GM21619 (cell line): ENCODE results near the gene TMEM255B.

ENCODE experiments used
- ATAC-seq: cut with Tn5 transposase; IDR thresholded peaks from one replicate; pipeline ENCODE4 v1.9.1; 2021; ENCODE audit not compliant: unreplicated experiment

TMEM255B gene

DNA sequence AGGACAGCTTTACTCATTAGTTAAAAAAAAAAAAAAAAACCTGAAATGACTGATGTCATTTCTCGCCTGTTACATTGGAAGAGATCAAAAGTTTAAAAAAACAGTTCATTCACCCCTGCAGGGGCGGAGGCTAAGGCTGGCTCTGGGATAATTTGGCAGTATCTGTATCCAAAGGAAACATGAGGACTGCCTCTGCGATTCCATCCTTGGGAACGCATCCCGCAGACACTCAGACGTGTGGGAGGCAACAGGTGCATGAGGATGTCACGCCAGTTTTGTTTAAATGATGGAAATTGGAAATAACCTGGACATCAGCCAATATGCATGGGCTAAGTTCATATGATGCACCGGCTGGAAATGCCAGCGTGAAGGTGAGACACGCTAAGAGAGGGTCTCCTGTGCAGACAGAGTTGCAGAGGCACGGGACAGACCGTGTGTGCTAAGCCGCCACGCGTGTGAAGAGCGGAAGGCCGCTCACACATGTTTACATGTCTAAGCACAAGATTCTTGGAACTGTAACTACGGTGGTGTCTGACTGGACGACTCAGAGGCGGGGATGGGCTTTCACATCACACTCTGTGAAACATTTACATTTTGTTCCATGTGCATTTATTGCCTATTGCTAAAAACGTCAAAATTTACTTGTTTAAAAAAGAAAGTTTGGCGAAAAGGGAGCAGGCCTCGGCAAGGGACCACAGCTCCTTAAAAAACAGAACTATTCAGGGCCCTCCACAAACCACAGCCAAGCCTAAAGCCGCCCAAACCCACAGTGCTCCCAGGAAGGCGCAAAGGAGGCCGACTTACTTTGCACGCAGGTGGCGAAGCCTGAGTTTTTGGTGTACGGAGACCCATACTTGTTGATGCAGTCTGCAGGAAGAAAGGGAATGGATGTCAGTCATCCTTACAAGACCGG is 87.0 kb downstream of the TMEM255B start:
- no peak for ATAC-seq

- ATAC-seq, result no peak
Observed at GRCh38 chr13:113846636-113847318, 87.8 kb downstream of the TMEM255B start.

GRCh38 chr13:113848020-113848419 is 89.0 kb downstream of the TMEM255B start:
- no peak for ATAC-seq

GRCh38 chr13:113848431-113849260 is 89.6 kb downstream of the TMEM255B start:
- ATAC-seq, result no peak

GRCh38 chr13:113849546-113849945 is 90.5 kb downstream of the TMEM255B start:
- ATAC-seq, result no peak

DNA sequence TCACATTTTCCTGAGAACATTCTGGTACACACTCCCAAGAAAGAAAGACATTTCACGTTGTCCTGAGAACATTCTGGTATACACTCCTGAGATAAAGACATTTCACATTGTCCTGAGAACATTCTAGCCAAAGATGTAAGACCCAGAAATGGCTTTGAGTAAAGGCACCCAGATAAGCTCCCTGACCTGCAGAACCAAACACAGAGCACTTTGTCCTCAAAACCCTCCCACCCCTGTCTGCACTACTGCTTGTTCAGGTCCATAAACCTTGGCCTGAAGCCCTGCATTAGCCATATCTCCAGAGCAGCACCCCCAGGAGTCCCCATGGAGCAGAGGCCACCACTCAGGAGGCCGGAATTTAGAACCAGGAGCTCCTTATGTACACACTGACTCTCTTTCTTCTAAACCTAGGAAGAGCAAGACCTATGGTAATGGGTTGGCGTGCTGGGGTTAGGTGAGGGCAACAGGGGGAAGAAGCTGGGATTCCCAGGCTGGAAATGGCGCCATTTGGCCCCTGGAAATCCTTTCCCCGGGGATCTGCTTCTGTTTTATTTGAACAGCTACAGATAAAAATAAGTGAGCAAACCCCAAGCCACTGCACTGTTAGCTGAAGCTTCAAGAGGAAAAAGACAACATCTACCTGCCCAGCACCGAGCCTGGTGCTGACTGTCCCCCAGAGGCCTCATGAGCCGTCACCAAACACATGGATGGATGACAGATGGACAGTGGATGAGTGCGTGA is 91.1 kb downstream of the TMEM255B start:
- no peak for ATAC-seq

- ATAC-seq, result no peak
Observed at GRCh38 chr13:113850722-113851479, 91.9 kb downstream of the TMEM255B start.

DNA sequence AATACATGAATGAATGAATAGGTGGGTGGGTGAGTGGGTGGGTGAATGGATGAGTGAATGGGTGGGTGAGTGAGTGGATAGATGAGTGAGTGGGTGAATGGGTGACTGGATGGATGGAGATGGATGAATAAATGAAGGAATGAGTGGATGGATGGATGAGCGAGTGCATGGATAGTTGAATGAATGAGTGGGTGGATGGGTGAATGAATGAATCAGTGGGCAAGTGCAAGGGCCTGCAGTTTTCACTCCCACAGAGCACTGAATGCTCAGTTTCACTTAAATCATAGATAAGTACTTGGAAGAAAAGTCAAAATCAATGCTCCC is 92.4 kb downstream of the TMEM255B start:
- no peak for ATAC-seq

DNA sequence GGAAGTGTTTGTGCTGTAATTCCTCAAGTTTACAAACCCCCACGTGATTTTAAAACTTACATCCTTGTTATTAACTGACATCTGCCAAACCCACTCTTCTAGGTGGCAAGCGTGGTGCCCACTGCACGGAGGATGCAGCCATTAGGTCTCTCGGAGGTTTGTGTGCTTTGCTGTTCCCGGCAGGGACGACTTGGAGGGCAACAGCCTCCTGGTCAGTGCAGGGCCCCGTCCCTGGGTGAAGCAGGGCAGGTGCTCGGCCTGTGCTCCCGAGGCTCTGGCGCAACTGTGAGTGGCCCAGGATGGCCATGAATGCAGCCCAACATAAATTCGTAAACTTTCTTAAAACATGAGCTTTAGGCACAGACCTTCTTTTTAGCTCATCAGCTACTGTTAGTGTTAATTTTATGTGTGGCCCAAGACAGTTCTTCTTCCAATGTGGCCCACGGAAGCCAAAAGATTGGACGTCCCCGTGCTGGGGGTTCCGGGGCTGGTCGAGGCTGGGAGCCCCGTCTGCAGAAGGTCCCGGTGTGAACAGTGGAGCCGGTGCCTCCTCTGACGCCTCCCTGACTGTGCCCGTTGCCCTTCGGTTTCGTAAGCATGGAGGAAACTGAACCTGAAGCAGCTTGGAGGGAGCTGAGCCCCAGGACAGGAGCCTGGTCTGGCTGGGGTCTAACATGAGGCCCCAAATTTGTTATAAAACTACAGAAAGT is 93.0 kb downstream of the TMEM255B start:
- ATAC-seq, result no peak

DNA sequence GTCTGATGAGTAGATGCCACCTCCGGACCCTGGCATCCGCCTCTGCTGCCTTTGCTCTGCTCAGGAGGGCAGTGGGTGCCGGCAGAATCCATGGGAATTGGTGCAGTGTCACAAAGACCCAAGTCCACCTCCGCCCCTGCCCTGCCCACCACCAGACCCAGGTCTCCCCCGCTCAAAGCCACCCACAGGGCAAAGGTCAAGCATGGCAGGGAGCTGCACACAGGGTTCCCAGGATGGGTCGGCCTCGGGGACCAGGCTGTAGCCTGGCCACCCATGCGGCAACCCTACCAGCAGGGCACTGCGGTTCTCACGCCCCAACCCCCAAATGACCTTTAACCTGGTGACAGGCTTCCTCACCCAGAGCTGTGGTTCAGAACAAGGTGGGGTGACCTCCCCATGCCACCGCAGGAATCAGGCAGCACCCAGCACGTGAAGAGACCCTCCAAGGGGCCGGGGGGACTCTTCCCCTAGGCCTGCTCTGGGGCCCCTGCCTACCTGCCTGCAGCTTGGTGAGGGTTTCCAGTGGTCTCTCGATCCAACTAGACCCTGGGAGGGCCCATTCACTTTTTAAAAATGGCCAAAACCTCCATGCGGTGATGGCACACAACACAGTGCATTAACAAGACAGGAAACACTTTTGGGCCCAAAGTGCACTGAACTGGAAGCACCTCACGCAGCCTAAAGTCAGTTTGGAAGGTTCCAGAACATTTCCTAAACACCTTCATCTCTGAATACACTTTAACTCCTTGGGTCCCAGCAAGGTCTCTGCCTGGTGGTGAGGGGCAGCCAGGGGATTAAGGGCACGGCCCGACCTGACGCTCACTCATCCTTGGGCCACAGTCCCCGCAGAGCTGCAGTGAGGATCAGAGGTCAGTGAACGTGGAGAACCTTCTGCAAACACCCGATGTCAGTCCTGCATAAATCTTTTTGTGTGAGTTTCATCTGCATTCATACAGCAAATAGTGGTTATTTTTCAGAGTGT is 93.8 kb downstream of the TMEM255B start:
- ATAC-seq, result no peak

GRCh38 chr13:113853518-113854237 is 94.7 kb downstream of the TMEM255B start:
- ATAC-seq, result no peak

GRCh38 chr13:113854238-113855011 is 95.4 kb downstream of the TMEM255B start:
- no peak for ATAC-seq

DNA sequence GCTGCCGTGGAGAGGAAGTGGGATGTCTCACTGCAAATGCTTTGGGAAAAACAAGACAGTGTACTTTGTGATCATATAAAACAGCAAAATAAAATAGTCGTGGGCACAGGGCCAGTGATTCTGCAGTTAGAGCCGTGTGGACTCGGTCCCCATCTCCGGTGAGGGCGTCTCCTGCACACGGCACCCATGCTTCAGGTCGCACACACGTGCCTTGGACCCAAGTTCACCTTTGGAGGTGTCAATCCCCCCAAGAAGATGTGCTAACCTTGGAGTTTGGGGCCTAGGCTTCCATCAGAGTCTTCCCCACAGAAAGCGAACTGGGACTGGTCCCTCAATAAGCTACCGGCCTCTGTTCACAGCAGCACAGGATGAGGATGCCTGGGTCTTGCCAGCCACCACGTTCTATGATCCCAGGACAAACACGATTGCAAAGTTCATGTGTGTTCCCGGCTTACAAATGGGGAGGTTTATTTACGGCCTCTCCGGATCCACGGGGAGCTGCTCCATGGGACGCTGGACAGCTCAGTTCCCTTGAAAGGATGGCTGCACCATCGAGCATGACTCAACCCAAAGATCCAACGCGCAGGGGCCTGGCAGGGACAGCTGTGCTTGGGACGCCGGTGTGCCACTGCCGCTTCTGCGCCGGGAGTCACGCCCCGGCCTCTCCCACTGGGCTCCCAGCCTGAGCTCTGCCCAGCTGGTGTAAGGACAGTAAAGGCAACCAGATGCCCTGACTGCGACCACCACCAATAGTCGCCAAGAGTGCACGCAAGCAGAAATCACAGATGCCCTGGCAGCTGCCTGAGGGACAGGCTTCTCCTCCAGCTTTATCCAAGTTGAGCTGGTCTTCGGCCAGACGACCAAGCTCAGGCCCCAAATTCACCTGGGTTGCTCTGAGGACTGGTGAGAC is 96.2 kb downstream of the TMEM255B start:
- ATAC-seq, result no peak

- no peak for ATAC-seq
Observed at GRCh38 chr13:113855931-113856715, 97.1 kb downstream of the TMEM255B start.

GRCh38 chr13:113856716-113857065 is 97.7 kb downstream of the TMEM255B start:
- no peak for ATAC-seq
